K562 (cell line): ENCODE data around the gene BACE2. TPM values are rescaled to one million over a fixed set of nuclear protein-coding genes. Genes with fewer than 3 reads are reported as not detected.
A peak's percentile ranks its signal among the peaks of the same experiment; 100 is the strongest.

Experiments
- ATF1 ChIP-seq, 2 experiments: fragments of 450-650 bp in 1 of 2; IDR thresholded peaks; 2 replicates each; pipeline ENCODE4 v1.6.1; 2016; ENCODE audit warnings: missing compliant biosample characterization in 1 of 2, missing genetic modification characterization in 1 of 2
- CBX1 ChIP-seq: sonication (generic); IDR thresholded peaks from 2 replicates; pipeline ENCODE4 v1.6.1; 2016; ENCODE audit warnings: antibody characterized with exemption, low read depth, mild to moderate bottlenecking
- KLF13 ChIP-seq: fragments of 450-650 bp; IDR thresholded peaks from 2 replicates; pipeline ENCODE4 v1.6.1; 2016; ENCODE audit warnings: missing genetic modification characterization, low read depth, mild to moderate bottlenecking, missing compliant biosample characterization, moderate library complexity, borderline replicate concordance
- MAFG ChIP-seq: fragments of 450-650 bp; conservative IDR thresholded peaks from 2 replicates; pipeline ENCODE4 v1.6.1; 2016; ENCODE audit warnings: missing genetic modification characterization, missing compliant biosample characterization
- NCOR1 ChIP-seq: fragments of 450-650 bp; IDR thresholded peaks from 2 replicates; pipeline ENCODE4 v1.6.1; 2016; ENCODE audit warnings: mild to moderate bottlenecking, moderate library complexity
- POLR3A ChIP-seq: IDR thresholded peaks from 2 replicates; pipeline ENCODE4 v1.6.1; 2011; ENCODE audit warnings: borderline replicate concordance, mild to moderate bottlenecking, moderate library complexity; ENCODE audit not compliant: insufficient read length, insufficient read depth; ENCODE audit errors: extremely low read depth
- ZNF146 ChIP-seq: IDR thresholded peaks from one replicate; pipeline ENCODE4 v1.6.1; 2018; ENCODE audit warnings: missing compliant biosample characterization; ENCODE audit not compliant: unreplicated experiment
- polyA plus RNA-seq, 8 experiments: library from polyadenylated mRNA; depleted of rRNA in 4 of 8; stranded (reverse) in 5 of 8; unstranded in 3 of 8; fragments of >200 nt; fragmentation: Nextera tagmentation in 2 of 8; fragmentation: Illumina TruSeq in 1 of 8; extraction: Ambion mirVana in 2 of 8; extraction: Trizol in 1 of 8; gene quantifications; 2 replicates each; pipeline versions ENCODE4 v1.2.1 to v1.2.3, GENCODE V29; 2011 to 2014; ENCODE audit warnings: inconsistent platforms in 1 of 8, missing spikeins in 1 of 8
- total RNA-seq, 7 experiments: library from RNA; depleted of rRNA in 6 of 7; stranded (reverse); fragments of >200 nt in 6 of 7; fragmentation: Illumina TruSeq in 2 of 7; extraction: Trizol in 2 of 7; gene quantifications; 2 replicates each; pipeline versions ENCODE4 v1.2.1 to v1.2.3, GENCODE V29; 2011 to 2021; ENCODE audit warnings: low replicate concordance in 1 of 7
- TF ChIP-seq, protein P1 (sequence below): fragments of 450-650 bp; IDR thresholded peaks from 2 replicates; pipeline ENCODE4 v1.7.0; 2016; ENCODE audit warnings: borderline replicate concordance
- TF ChIP-seq, protein P2 (sequence below): fragments of 450-650 bp; conservative IDR thresholded peaks from 2 replicates; pipeline ENCODE4 v1.6.1; 2016; ENCODE audit warnings: missing genetic modification characterization, low read depth, mild to moderate bottlenecking, control low read depth, missing compliant biosample characterization

BACE2 gene
- total and polyA plus RNA-seq, 9 of the 15 experiments (the other 6 are each of a cell fraction or from before 2014, with no cell fraction given) = 0.05 to 0.24 (median 0.15) TPM; not detected in 2

DNA sequence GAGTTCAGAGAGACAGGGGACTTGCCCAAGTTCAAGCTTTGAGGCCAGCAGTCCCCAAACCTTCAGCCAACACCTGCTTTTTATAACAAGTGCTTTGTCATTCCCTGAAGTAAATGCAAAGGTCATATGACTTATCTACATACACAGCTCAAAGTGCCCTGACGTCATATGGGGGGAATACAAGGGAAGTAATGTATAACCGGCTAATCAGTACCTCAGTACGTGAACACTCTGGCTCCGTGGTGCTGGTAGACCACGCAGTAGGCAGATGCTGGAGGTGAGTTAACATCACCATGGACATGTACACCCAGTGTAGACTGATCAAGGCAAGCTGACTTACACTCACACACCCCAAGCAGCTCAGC, 60.0 kb downstream of the BACE2 start (continued):
- TF ChIP-seq NCOR1 (no peak), CBX1 (no peak), ATF1 (CRISPR knock-in tag; IDR thresholded peaks at IDR 0.05) (no peak), ATF1 (tag; IDR thresholded peaks at IDR 0.05) (peak; percentile 63), KLF13 (tag) (no peak), MAFG (peak; percentile 49; the same call in 1 of the 2 replicates), POLR3A (no peak), ZNF146 (no peak)
- TF ChIP-seq, protein P1, sequence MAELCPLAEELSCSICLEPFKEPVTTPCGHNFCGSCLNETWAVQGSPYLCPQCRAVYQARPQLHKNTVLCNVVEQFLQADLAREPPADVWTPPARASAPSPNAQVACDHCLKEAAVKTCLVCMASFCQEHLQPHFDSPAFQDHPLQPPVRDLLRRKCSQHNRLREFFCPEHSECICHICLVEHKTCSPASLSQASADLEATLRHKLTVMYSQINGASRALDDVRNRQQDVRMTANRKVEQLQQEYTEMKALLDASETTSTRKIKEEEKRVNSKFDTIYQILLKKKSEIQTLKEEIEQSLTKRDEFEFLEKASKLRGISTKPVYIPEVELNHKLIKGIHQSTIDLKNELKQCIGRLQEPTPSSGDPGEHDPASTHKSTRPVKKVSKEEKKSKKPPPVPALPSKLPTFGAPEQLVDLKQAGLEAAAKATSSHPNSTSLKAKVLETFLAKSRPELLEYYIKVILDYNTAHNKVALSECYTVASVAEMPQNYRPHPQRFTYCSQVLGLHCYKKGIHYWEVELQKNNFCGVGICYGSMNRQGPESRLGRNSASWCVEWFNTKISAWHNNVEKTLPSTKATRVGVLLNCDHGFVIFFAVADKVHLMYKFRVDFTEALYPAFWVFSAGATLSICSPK = no peak
- TF ChIP-seq, protein P2, sequence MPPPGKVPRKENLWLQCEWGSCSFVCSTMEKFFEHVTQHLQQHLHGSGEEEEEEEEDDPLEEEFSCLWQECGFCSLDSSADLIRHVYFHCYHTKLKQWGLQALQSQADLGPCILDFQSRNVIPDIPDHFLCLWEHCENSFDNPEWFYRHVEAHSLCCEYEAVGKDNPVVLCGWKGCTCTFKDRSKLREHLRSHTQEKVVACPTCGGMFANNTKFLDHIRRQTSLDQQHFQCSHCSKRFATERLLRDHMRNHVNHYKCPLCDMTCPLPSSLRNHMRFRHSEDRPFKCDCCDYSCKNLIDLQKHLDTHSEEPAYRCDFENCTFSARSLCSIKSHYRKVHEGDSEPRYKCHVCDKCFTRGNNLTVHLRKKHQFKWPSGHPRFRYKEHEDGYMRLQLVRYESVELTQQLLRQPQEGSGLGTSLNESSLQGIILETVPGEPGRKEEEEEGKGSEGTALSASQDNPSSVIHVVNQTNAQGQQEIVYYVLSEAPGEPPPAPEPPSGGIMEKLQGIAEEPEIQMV (tag) = no peak
